ENCODE results near the gene ARSG.
"Not testable (repeated sequence)": the region's sequence is repeated elsewhere in the genome, so short reads cannot be mapped to it uniquely, and the experiment has no call there.

ARSG gene

DNA sequence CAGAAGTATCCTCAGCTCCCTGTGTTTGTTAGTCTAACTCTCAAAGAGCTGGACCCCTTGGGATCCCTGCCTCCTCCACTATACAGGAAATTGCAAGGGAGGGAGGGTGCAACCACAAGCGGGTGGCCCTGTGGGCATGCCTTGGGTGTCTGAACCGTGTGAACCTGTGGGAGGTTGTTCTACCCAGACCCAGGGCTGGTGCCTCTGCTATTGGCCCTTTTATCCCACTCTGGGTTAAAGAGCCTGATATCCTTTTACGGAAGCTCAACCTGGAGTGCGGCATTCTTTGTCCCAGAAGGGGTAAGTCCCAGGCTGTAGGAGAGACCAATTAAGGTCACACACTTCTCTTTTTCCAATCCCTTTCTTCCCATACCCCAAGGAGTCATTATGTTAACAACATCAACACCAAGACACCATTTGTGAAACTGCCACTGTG, 53.4 kb downstream of the ARSG start:
- H3K4me3 ChIP-seq (ENCODE audit: low read depth, low read length) = peak overlapping the region; percentile 22
- TF ChIP-seq CTCF (IDR thresholded peaks at IDR 0.05; ENCODE audit: low read depth, low read length) (no peak), MAX (IDR thresholded peaks at IDR 0.05; ENCODE audit: low read depth, low read length) (0 out of 2 replicates have a peak, but pooled peaks have one; percentile 41)
- DNase-seq (ENCODE audit: low read depth) = peak; percentile 96

DNA sequence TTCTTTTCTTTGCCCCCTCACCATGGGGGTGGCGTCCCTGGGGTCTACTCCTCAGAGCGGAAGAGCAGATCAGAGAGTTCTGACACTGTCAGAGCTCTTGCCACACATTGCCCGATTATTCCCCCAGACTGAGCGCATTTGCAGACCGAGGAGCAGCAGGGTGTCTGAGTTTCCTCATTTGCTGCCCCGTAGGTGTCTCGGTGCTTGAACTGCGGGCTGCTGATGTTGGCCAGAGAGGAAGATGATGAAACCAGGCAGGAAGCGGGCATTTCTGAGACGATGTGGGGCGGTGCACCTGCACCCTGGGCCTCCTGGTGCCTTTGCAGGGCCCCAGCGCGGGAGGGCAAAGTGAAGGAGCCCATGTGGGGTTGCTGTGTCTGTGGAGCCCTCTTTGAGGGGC, 55.2 kb downstream of the ARSG start:
- peak; percentile 71 for TF ChIP-seq MAX (IDR thresholded peaks at IDR 0.05; ENCODE audit: low read depth, low read length)
- peak; percentile 61; the same call in 1 of the 2 replicates for TF ChIP-seq MYC (IDR thresholded peaks at IDR 0.05; ENCODE audit: low read depth, low read length)
- no peak for TF ChIP-seq CTCF (IDR thresholded peaks at IDR 0.05; ENCODE audit: low read depth, low read length)
- TF ChIP-seq POLR2A (IDR thresholded peaks at IDR 0.05; ENCODE audit: extremely low read depth, insufficient read length) = peak; percentile 17
- peak; percentile 99 for DNase-seq (ENCODE audit: low read depth)
- H3K4me3 ChIP-seq (ENCODE audit: low read depth, low read length) = no peak overlapping the region

DNA sequence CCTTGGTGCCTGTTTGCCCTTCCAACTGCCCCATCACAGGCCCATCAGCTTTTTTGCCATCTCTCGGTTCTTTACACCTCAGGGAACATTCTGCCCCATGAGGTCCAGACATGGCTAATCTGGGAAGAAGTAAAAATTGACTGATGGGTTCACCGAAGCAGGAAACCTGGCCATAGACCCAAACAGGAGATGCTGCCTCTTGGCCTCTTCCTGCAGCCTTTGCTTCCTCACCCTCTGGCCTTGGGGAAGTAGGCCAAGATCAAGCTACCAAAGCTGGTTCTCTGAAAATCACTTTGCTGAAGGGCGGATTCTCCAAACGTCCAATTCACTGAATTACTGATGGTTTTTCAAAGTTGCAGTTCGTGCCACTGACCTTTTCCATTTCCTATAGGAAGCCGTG, 56.1 kb downstream of the ARSG start:
- TF ChIP-seq CTCF (IDR thresholded peaks at IDR 0.05; ENCODE audit: low read depth, low read length) (no peak), MYC (IDR thresholded peaks at IDR 0.05; ENCODE audit: low read depth, low read length) (no peak), POLR2A (IDR thresholded peaks at IDR 0.05; ENCODE audit: extremely low read depth, insufficient read length) (no peak), MAX (IDR thresholded peaks at IDR 0.05; ENCODE audit: low read depth, low read length) (no peak)
- H3K4me3 ChIP-seq (ENCODE audit: low read depth, low read length) = peak overlapping the region; percentile 4
- peak; percentile 37 for DNase-seq (ENCODE audit: low read depth)

DNA sequence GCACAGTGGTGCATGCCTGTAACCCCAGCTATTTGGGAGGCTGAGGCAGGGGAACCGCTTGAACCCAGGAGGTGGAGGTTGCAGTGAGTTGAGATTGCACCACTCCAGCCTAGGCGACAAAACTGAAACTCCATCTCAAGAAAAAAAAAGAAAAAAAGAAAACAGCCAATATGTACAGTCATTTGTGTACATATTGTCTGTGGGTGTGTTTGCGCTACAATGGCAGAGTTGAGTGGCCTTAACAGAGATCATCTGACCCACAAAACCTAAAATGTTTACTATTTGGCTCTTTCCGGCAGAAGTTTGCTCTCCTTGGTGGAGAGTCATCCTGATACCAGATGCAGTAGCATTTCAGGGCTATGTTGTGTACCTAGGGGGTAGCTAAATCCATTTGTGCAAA, 57.9 kb downstream of the ARSG start:
- H3K4me3 ChIP-seq (ENCODE audit: low read depth, low read length) = no peak overlapping the region
- DNase-seq (ENCODE audit: low read depth) = no peak
- no peak for TF ChIP-seq POLR2A (IDR thresholded peaks at IDR 0.05; ENCODE audit: extremely low read depth, insufficient read length)
- TF ChIP-seq MYC (IDR thresholded peaks at IDR 0.05; ENCODE audit: low read depth, low read length) = no peak

DNA sequence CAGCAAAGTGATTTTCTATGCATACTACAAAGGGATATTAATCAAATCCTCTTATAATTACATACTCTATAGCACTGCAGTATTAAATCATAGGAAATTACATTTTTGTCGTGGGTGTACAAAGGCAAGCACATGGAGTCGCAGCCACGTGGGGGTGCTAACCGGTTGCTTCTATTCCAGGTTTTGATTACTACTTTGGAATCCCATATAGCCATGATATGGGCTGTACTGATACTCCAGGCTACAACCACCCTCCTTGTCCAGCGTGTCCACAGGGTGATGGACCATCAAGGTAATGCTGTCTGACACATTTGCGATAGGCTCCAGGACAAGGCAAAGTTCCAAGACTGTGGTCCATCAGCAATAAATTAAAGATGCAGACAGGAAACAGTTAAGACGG, 60.1 kb downstream of the ARSG start:
- H3K4me3 ChIP-seq (ENCODE audit: low read depth, low read length) = no peak overlapping the region
- TF ChIP-seq POLR2A (IDR thresholded peaks at IDR 0.05; ENCODE audit: extremely low read depth, insufficient read length) = no peak
- no peak for TF ChIP-seq MAX (IDR thresholded peaks at IDR 0.05; ENCODE audit: low read depth, low read length)
- TF ChIP-seq MYC (IDR thresholded peaks at IDR 0.05; ENCODE audit: low read depth, low read length) = no peak
- no peak for TF ChIP-seq CTCF (IDR thresholded peaks at IDR 0.05; ENCODE audit: low read depth, low read length)
- DNase-seq (ENCODE audit: low read depth) = no peak

DNA sequence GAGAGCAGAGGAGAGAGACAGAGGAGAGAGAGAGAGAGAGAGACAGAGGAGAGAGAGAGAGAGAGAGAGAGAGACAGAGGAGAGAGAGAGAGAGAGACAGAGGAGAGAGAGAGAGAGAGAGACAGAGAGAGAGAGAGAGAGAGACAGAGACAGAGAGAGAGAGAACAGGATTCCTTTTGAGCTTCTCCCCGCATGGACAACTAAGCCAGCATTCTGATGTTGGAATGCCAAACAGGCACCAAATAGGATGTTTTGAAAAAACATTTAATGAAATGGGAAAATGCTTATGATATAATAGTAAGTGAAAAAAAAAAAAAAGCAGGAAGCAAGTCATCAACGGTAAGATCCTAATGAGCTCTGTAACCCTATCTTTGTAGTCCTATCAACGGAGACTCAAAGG, 60.7 kb downstream of the ARSG start:
- TF ChIP-seq CTCF (IDR thresholded peaks at IDR 0.05; ENCODE audit: low read depth, low read length) (no peak), MYC (IDR thresholded peaks at IDR 0.05; ENCODE audit: low read depth, low read length) (no peak), POLR2A (IDR thresholded peaks at IDR 0.05; ENCODE audit: extremely low read depth, insufficient read length) (no peak), MAX (IDR thresholded peaks at IDR 0.05; ENCODE audit: low read depth, low read length) (no peak)
- no peak overlapping the region for H3K4me3 ChIP-seq (ENCODE audit: low read depth, low read length)
- DNase-seq (ENCODE audit: low read depth) = no peak

- not testable (repeated sequence) for H3K4me3 ChIP-seq (ENCODE audit: low read depth, low read length); DNase-seq (ENCODE audit: low read depth)
Measured at GRCh38 chr17:68352671-68353070, 61.4 kb downstream of the ARSG start.
